ENCODE measurements around the gene RCCD1.

RCCD1 gene

GRCh38 chr15:90968434-90968833, 13.8 kb downstream of the RCCD1 start:
- no peak for DNase-seq

- no peak for DNase-seq
Measured at GRCh38 chr15:90970274-90970673, 15.6 kb downstream of the RCCD1 start.

GRCh38 chr15:90972133-90972532, 17.4 kb downstream of the RCCD1 start:
- DNase-seq, result no peak

- no peak for DNase-seq
Measured at GRCh38 chr15:90974216-90974615, 19.5 kb downstream of the RCCD1 start.

GRCh38 chr15:90979582-90979981, 24.9 kb downstream of the RCCD1 start:
- DNase-seq, result no peak

GRCh38 chr15:90981681-90982080, 27.0 kb downstream of the RCCD1 start:
- DNase-seq, result no peak

- DNase-seq, result no peak
Measured at GRCh38 chr15:90982135-90982534, 27.5 kb downstream of the RCCD1 start.

- DNase-seq, result no peak
Measured at GRCh38 chr15:90986790-90987507, 32.3 kb downstream of the RCCD1 start.

- no peak for DNase-seq
Measured at GRCh38 chr15:90987561-90988141, 33.0 kb downstream of the RCCD1 start.

- DNase-seq, result no peak
Measured at GRCh38 chr15:90988296-90988695, 33.6 kb downstream of the RCCD1 start.

GRCh38 chr15:90989040-90989768, 34.5 kb downstream of the RCCD1 start:
- DNase-seq, result no peak

- no peak for DNase-seq
Measured at GRCh38 chr15:90990446-90990845, 35.8 kb downstream of the RCCD1 start.

- no peak for DNase-seq
Measured at GRCh38 chr15:90991587-90992285, 37.1 kb downstream of the RCCD1 start.

- no peak for DNase-seq
Measured at GRCh38 chr15:90994059-90994416, 39.4 kb downstream of the RCCD1 start.

- DNase-seq, result peak; percentile 97
Measured at GRCh38 chr15:90994417-90995311, 40.0 kb downstream of the RCCD1 start, which contains the start of gene PRC1. PRC1 (minus strand) TSS chr15:90994535; CDS start chr15:90994417, 118 bp downstream.

- DNase-seq, result no peak
Measured at GRCh38 chr15:90998737-90999136, 44.1 kb downstream of the RCCD1 start.

- DNase-seq, result no peak
Measured at GRCh38 chr15:91001209-91001608, 46.5 kb downstream of the RCCD1 start.

GRCh38 chr15:91007266-91007665, 52.6 kb downstream of the RCCD1 start:
- DNase-seq, result no peak

Data from fibroblast of skin of scalp (primary cell).